Mammary epithelial cell (primary cell): ENCODE measurements around the gene FAM83C.

Source experiments
- EZH2 ChIP-seq: IDR thresholded peaks from 2 replicates; pipeline ENCODE4 v1.6.1; 2012; ENCODE audit warnings: low read length, inconsistent platforms, borderline replicate concordance
- TF ChIP-seq, protein P1 (sequence below), 2 donors: IDR thresholded peaks in 1 of 2; conservative IDR thresholded peaks in 1 of 2; 2 replicates each; pipeline ENCODE4 v1.5.1; 2011 to 2012; ENCODE audit warnings: inconsistent platforms in 2 of 2, low read length in 2 of 2, mild to moderate bottlenecking in 2 of 2, control low read depth in 1 of 2, low read depth in 1 of 2; ENCODE audit not compliant: insufficient read depth in 1 of 2; ENCODE audit errors: extremely low read depth in 1 of 2

DNA sequence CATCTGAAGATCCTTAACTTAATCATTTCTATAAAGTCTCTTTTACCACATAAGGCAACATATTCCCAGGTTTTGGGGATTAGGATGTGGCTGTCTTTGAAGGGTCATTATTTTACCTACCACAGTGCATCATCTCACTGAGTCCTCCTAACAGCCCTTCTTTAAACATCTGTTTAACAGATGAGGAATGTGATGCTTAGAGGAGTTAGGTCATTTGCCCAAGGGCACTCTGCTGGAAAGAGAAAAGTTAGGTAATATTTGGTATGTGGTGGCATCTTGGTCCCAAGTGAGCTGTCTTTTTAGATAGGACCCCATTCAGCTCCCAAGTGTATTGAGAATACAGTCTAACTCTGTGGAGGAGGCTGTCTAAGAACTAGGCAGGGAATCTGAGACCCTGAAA is 54.7 kb downstream of the FAM83C start:
- TF ChIP-seq, protein P1, sequence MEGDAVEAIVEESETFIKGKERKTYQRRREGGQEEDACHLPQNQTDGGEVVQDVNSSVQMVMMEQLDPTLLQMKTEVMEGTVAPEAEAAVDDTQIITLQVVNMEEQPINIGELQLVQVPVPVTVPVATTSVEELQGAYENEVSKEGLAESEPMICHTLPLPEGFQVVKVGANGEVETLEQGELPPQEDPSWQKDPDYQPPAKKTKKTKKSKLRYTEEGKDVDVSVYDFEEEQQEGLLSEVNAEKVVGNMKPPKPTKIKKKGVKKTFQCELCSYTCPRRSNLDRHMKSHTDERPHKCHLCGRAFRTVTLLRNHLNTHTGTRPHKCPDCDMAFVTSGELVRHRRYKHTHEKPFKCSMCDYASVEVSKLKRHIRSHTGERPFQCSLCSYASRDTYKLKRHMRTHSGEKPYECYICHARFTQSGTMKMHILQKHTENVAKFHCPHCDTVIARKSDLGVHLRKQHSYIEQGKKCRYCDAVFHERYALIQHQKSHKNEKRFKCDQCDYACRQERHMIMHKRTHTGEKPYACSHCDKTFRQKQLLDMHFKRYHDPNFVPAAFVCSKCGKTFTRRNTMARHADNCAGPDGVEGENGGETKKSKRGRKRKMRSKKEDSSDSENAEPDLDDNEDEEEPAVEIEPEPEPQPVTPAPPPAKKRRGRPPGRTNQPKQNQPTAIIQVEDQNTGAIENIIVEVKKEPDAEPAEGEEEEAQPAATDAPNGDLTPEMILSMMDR (conservative IDR thresholded peaks at IDR 0.05 in 1 of 2, IDR thresholded peaks at IDR 0.05 in 1 of 2; ENCODE audit: extremely low read depth in 1 of 2, insufficient read depth in 1 of 2, low read depth in 1 of 2, low read length in 2 of 2), result no peak
- TF ChIP-seq EZH2, result no peak
